Measurements from ENCODE around the gene POMC.

- no peak for TF ChIP-seq CTCF (conservative IDR thresholded peaks at IDR 0.05)
- TF ChIP-seq ZFX (IDR thresholded peaks at IDR 0.05) = no peak
Observed at GRCh38 chr2:25215232-25215631, 46.9 kb upstream of the POMC start.

All from C4-2B (cell line).